NT2/D1 (cell line): ENCODE measurements around the gene ST6GALNAC4.

Experiments
- YY1 ChIP-seq: IDR thresholded peaks from 2 replicates; pipeline ENCODE4 v1.6.1; 2011; ENCODE audit not compliant: insufficient read length, insufficient read depth
- ZNF274 ChIP-seq: IDR thresholded peaks from 2 replicates; pipeline ENCODE4 v1.6.1; 2011; ENCODE audit warnings: mild to moderate bottlenecking, low read depth, low read length

GRCh38 chr9:127899128-127899943, 17.5 kb downstream of the ST6GALNAC4 start, which contains the start of gene ST6GALNAC6:
- no peak for TF ChIP-seq YY1
- TF ChIP-seq ZNF274, result no peak
